Stimulated activated memory B cell treated with anti-CD40 and anti-IgM and Interleukin-4, amounts not matched to agents 10 μg/mL and 1 μg/mL and 100 μg/mL, for 72 hours (primary cell): ENCODE results near the gene PYM1.

Source experiments
- ATAC-seq: fragments of 150-1000 bp; cut with Tn5 transposase; 2 replicates; pipeline ENCODE4 v1.10.0; 2021
- H3K27ac Mint-ChIP-seq: one replicate; pipeline ENCODE4 v1.8.0; 2022; ENCODE audit warnings: mild to moderate bottlenecking, mixed read lengths
- H3K27me3 Mint-ChIP-seq: one replicate; pipeline ENCODE4 v1.8.0; 2022; ENCODE audit warnings: mixed read lengths
- H3K36me3 Mint-ChIP-seq: one replicate; pipeline ENCODE4 v1.8.0; 2022; ENCODE audit warnings: mixed read lengths
- H3K4me1 Mint-ChIP-seq: one replicate; pipeline ENCODE4 v1.8.0; 2022; ENCODE audit warnings: mixed read lengths
- H3K4me3 Mint-ChIP-seq: one replicate; pipeline ENCODE4 v1.8.0; 2022; ENCODE audit warnings: mild to moderate bottlenecking, moderate library complexity, mixed read lengths
- H3K9me3 Mint-ChIP-seq: one replicate; pipeline ENCODE4 v1.8.0; 2022; ENCODE audit warnings: mixed read lengths

Gene PYM1

DNA sequence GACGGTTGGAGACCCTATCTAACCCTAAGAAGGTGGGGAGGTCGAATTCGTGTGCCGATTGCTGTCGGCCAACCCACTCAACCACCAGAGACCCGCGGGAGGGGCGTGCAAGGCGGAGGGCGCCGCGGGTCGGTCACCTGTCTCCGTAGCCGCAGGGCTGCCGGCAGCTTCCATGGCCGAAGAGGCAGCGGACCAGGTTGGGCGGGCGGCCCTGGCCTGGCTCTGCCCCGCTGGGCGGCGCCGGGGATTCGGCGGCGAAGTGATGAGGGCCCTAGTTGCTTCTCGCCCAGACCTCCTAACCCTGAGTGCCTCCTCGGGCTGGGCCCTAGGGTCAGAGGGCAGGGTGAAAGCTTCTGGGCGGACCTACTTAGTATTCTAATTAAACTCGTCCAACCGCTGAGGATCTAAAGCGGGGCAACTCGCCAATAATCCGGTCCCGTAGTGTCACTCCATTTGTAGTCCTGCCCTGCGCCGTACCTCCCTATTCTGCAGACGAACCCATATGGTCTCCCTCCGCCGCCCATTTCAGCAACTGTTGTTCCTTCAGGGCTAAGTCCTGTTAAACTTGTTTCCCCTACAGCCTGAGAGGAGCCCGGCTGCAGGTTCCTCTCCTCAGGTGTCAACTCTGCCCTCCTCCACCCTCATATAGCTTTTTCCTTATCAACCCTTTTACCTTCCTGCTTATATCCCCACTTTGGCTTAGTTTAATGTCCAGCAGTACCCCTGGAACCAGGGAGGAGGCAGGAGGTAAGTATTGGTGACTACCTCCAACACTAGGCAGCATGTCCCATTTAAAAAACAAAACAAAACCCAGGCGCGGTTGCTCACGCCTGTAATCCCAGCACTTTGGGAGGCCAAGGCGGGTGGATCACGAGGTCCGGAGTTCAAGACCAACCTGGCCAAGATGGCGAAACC is at the start of gene PYM1:
Gene PYM1, minus strand, starts transcription at position 307 of the 915 bp plus-strand sequence. Its CDS starts 133 bp downstream, at position 174.
- H3K36me3 Mint-ChIP-seq: peaks cover 23% of the 10 kb centered on the region
- H3K27me3 Mint-ChIP-seq: no peaks in the 10 kb centered on the region
- ATAC-seq: peak; percentile 78
- peak within 1 kb of the TSS; percentile 95 for H3K27ac Mint-ChIP-seq
- H3K4me1 Mint-ChIP-seq: peaks cover 62% of the 10 kb centered on the region
- no peaks in the 10 kb centered on the region for H3K9me3 Mint-ChIP-seq
- peak within 1 kb of the TSS; percentile 95 for H3K4me3 Mint-ChIP-seq

DNA sequence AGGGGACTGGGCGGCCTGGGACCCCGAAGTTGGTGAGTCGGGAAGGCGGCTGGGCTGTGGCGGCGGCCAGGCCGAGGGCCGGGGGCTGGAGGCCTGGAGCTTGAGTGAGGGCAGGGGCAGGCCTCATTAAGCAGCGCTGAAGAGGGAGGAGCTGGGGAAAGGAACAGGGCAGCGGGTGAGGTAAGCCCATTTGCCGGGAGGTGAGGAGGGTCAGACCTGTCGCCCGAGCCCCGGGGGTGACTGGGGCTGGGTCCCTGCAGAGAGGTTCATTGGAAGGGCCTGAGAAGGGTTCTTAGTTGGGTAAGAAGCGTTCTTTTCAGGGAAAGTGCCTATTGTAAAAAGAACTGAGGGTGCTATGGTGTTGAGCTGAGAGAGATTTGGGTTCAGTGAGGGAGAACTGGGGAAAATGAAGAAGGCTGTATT is 46.6 kb upstream of the PYM1 start:
- Mint-ChIP-seq H3K27me3 (no peaks in the 10 kb centered on the region), H3K27ac (no peak overlapping the region), H3K36me3 (peaks cover 15% of the 10 kb centered on the region), H3K4me3 (no peak overlapping the region), H3K4me1 (peaks cover 38% of the 10 kb centered on the region), H3K9me3 (no peaks in the 10 kb centered on the region)
- ATAC-seq: peak; percentile 29

DNA sequence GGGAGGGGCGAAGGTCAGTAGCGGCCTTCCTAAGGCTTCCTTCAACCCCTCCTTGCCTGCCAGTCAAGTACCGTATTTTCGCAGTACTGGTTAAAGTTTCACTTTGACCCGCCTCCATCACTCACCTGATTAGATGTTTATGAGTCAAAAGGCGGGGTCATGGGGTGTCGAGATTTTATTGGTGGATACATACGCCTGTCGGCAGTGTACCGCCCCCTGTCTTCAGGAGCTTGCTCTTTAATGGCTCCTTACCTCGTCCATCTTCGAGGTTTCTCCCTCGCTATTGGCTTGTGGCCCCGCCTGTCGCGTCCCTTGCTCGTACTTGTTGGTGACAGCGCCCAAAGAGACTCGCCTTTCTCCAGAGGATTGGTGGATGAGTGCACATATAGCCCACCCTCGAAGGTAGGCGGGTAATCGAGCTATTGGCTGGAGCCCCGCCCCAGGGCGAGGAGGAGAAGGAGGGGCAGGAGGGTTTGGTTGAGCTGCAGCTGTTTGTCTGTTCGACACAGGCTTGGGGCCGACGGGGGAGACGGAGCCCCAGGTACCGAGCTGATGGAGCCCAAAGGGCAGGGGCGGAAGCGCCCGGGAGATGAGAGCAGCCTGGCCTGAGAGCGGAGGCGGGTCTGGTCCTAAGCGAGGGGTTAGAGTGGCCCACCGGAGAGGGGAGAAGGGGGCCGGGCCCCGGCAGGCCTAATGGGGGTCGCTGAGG is 46.1 kb upstream of the PYM1 start, which contains the start of gene RAB5B:
Gene RAB5B, plus strand, starts transcription at position 480 of the 709 bp plus-strand sequence. CDS start 12,883 bp downstream, outside the sequence.
- Mint-ChIP-seq H3K27me3 (no peaks in the 10 kb centered on the region), H3K36me3 (peaks cover 15% of the 10 kb centered on the region), H3K9me3 (no peaks in the 10 kb centered on the region), H3K27ac (no peak within 1 kb of the TSS), H3K4me3 (no peak within 1 kb of the TSS), H3K4me1 (peaks cover 32% of the 10 kb centered on the region)
- ATAC-seq: peak; percentile 98

DNA sequence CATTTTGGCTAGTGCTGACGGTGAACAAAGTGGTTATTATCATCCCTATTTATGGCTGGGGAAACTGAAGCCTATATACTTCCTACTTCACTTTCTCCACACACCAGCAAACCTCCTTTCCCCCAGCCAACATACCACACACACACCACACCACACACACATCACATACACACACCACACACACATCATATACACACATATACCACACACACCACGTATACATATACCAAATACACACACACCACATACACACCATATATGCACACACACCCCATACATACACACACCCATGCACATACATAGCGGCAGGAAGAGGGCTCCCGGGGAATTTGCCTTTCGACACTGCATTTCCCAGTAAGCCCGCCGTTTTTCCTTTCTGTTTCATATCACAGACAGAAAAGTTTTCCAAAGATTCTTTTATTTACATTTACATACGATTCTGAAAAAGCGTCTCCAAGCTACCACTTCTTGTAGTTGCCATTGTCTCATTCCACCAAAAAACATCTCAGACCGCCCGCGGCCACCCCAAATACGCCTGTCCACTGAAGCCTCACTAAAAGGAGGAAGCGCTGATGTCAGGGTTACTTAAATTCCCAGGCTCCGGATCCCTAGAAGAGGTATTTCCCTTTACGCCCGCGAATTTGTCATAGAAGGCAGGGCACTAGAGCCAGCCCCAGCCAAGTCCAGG is 45.4 kb upstream of the PYM1 start:
- H3K9me3 Mint-ChIP-seq: no peaks in the 10 kb centered on the region
- no peaks in the 10 kb centered on the region for H3K27me3 Mint-ChIP-seq
- ATAC-seq: no peak
- H3K36me3 Mint-ChIP-seq: peaks cover 13% of the 10 kb centered on the region
- peaks cover 32% of the 10 kb centered on the region for H3K4me1 Mint-ChIP-seq
- H3K4me3 Mint-ChIP-seq: no peak overlapping the region
- no peak overlapping the region for H3K27ac Mint-ChIP-seq

DNA sequence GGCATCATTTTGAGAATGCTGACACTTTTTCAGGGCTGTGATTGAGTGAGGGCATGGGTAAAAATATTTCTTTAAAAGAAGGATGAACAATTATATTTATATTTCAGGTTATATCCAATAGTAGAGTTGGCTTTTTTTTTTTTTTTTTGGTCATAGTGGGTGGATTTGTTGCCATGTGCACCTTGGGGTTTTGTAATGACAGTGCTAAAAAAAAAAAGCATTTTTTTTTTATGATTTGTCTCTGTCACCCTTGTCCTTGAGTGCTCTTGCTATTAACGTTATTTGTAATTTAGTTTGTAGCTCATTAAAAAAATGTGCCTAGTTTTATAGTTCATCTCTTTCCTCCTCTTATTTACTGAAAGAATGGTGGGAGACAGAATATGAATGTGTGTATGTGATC is 44.8 kb upstream of the PYM1 start:
- Mint-ChIP-seq H3K4me1 (peaks cover 33% of the 10 kb centered on the region), H3K4me3 (no peak overlapping the region)

DNA sequence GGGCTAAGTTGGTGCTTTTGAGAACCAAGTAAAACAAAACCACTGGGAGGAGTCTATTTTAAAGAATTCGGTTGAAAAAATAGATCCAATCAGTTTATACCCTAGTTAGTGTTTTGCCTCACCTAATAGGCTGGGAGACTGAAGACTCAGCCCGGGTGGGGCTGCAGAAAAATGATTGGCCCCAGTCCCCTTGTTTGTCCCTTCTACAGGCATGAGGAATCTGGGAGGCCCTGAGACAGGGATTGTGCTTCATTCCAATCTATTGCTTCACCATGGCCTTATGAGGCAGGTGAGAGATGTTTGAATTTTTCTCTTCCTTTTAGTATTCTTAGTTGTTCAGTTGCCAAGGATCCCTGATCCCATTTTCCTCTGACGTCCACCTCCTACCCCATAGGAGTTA is 44.3 kb upstream of the PYM1 start:
- H3K27ac Mint-ChIP-seq: peak overlapping the region; percentile 12
- peaks cover 15% of the 10 kb centered on the region for H3K36me3 Mint-ChIP-seq
- H3K9me3 Mint-ChIP-seq: no peaks in the 10 kb centered on the region
- peaks cover 37% of the 10 kb centered on the region for H3K4me1 Mint-ChIP-seq
- no peak for ATAC-seq
- H3K27me3 Mint-ChIP-seq: no peaks in the 10 kb centered on the region
- H3K4me3 Mint-ChIP-seq: no peak overlapping the region

More for the DNA sequence above, 44.8 kb upstream of the PYM1 start:
- Mint-ChIP-seq H3K9me3 (no peaks in the 10 kb centered on the region), H3K27ac (no peak overlapping the region), H3K36me3 (peaks cover 15% of the 10 kb centered on the region), H3K27me3 (no peaks in the 10 kb centered on the region)
- no peak for ATAC-seq

DNA sequence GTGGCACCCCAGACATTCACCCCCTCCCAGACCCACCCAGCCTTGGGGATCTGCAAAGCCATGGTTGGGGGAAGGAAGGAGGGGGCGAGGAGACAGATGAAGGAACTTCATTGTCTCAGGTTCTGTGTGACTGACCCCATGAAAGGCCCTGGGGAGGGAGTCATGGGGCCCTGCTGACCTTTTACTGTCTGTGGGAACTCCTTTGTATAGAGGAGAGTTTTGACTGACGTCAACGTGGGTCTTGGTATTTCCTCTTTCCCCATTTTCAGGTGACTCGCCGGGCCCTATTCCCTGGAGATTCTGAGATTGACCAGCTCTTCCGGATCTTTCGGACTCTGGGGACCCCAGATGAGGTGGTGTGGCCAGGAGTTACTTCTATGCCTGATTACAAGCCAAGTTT is 43.1 kb upstream of the PYM1 start:
- Mint-ChIP-seq H3K4me1 (peaks cover 44% of the 10 kb centered on the region), H3K9me3 (no peaks in the 10 kb centered on the region), H3K27me3 (no peaks in the 10 kb centered on the region), H3K27ac (peak overlapping the region; percentile 12), H3K4me3 (peak overlapping the region; percentile 28), H3K36me3 (peaks cover 15% of the 10 kb centered on the region)
- no peak for ATAC-seq

DNA sequence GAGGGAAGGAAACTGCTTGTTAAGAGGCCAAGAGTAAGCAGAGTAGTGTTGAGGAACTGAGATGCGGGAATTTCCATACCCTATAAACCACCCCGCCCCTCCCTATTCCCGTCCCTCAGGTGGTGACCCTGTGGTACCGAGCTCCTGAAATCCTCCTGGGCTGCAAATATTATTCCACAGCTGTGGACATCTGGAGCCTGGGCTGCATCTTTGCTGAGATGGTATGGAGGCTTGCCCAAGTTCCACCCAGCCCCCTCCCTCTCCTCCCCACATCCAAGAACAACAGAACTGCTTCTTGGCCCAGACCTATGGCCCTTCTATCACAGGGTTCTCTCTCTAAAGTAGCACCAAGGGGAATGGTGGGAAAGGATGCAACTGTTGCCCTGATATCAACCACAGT is 41.7 kb upstream of the PYM1 start:
- no peak for ATAC-seq
- H3K27me3 Mint-ChIP-seq: no peaks in the 10 kb centered on the region
- H3K4me1 Mint-ChIP-seq: peaks cover 51% of the 10 kb centered on the region
- H3K27ac Mint-ChIP-seq: no peak overlapping the region
- no peaks in the 10 kb centered on the region for H3K9me3 Mint-ChIP-seq
- peaks cover 15% of the 10 kb centered on the region for H3K36me3 Mint-ChIP-seq
- no peak overlapping the region for H3K4me3 Mint-ChIP-seq

DNA sequence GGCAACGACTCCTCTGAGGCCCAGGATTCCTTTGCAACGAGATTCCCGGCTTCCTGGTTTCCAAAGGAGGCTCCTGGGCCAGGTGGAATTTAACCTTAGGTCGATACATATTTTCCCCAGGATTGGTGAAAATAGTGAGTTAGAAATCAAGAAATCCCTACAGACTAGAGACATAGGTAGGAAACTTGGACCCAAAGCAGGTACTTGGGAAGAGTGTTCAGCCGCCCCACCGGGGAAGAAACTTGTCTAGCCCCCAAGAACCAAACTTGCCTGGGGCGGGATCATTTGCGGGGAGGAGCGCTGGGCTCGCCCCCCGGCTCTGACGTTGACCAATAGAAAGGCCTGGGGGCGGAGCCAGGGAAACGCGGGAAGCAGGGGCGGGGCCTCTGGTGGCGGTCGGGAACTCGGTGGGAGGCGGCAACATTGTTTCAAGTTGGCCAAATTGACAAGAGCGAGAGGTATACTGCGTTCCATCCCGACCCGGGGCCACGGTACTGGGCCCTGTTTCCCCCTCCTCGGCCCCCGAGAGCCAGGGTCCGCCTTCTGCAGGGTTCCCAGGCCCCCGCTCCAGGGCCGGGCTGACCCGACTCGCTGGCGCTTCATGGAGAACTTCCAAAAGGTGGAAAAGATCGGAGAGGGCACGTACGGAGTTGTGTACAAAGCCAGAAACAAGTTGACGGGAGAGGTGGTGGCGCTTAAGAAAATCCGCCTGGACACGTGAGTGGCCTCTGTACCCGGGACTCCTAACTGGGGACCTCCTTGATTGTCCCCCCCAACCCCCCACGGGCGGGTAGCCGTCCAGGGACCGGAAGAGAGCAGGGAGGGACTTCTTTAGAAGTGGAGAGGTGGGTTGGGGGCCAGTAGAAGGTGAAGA is 39.0 kb upstream of the PYM1 start, which contains the start of gene CDK2:
Gene CDK2, plus strand, starts transcription at position 423 of the 874 bp plus-strand sequence. Its CDS starts 179 bp downstream, at position 602.
- H3K27me3 Mint-ChIP-seq: no peaks in the 10 kb centered on the region
- H3K4me3 Mint-ChIP-seq: peak within 1 kb of the TSS; percentile 98
- peaks cover 49% of the 10 kb centered on the region for H3K4me1 Mint-ChIP-seq
- H3K36me3 Mint-ChIP-seq: peaks cover 15% of the 10 kb centered on the region
- H3K9me3 Mint-ChIP-seq: no peaks in the 10 kb centered on the region
- peak; percentile 94 for ATAC-seq
- peak within 1 kb of the TSS; percentile 91 for H3K27ac Mint-ChIP-seq

DNA sequence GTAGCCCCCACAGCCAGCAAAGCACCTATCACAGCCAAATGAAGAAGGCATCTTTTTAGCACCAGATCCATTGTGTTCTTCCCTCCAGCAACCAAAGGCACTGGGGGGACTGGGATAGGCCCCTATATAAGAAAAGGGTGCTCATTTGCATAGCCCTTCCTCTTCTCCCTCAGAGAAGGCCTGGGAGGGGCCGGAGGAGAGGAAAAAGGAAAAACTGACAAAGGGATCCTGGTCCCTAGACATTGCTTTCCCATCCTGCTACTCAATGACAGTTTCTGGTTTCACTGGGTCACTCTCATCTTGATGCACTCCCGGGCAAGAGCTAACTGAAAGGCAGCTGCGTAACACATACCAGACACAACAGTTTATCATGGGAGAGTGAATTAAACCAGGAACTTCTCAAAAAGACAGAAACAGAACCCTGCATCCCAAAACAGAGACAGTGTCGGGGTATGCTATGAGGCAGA is 38.3 kb upstream of the PYM1 start, which contains the start of gene PMEL:
Gene PMEL, minus strand, starts transcription at position 102 of the 467 bp plus-strand sequence. Its CDS starts 31 bp downstream, at position 71.
- Mint-ChIP-seq H3K36me3 (peaks cover 15% of the 10 kb centered on the region), H3K27ac (peak within 1 kb of the TSS; percentile 91), H3K27me3 (no peaks in the 10 kb centered on the region), H3K4me1 (peaks cover 42% of the 10 kb centered on the region), H3K4me3 (peak within 1 kb of the TSS; percentile 98), H3K9me3 (no peaks in the 10 kb centered on the region)
- ATAC-seq: no peak

DNA sequence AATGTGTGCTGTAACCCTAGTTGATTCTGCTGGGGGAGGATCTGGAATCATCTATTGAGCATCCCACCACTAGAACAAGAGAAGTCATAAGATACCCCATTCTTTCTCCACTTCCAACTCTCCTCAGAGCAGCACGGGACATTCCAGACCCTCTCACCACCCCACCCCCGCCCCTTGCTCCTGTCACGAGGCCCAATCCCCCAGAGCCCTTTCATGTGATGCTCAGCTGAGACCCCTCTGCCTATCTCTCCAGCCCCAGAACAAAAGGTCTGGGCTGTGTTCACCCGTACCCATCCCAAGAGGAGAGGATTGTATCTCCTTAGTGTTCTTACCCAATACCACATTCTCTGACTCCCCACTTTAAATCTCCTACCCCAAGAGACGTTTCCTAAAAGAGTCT is 37.5 kb upstream of the PYM1 start:
- Mint-ChIP-seq H3K4me1 (peaks cover 35% of the 10 kb centered on the region), H3K27ac (no peak overlapping the region), H3K27me3 (no peaks in the 10 kb centered on the region), H3K4me3 (no peak overlapping the region), H3K36me3 (peaks cover 10% of the 10 kb centered on the region), H3K9me3 (no peaks in the 10 kb centered on the region)
- ATAC-seq: no peak

DNA sequence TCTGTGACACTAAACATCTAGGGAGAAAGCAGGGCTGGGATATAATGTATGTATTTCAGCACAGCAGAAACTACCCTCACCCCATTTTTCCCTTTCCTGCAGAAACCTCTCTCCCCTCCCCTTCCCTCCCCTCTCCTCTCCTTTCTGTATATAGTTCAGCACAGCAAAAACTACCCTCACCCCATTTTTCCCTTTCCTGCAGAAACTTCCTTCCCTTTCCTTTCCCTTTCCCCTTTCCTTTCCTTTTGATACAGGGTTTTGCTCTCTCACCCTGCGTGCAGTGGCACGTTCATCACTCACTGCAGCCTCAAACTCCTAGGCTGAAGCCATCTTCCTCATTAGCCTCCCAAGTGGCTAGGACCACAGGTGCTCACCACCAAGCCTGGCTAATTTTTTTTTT is 36.1 kb upstream of the PYM1 start:
- H3K4me1 Mint-ChIP-seq: peaks cover 33% of the 10 kb centered on the region
- no peak for ATAC-seq
- no peak overlapping the region for H3K27ac Mint-ChIP-seq
- H3K36me3 Mint-ChIP-seq: peaks cover 9% of the 10 kb centered on the region
- H3K9me3 Mint-ChIP-seq: no peaks in the 10 kb centered on the region
- H3K4me3 Mint-ChIP-seq: no peak overlapping the region
- H3K27me3 Mint-ChIP-seq: no peaks in the 10 kb centered on the region

DNA sequence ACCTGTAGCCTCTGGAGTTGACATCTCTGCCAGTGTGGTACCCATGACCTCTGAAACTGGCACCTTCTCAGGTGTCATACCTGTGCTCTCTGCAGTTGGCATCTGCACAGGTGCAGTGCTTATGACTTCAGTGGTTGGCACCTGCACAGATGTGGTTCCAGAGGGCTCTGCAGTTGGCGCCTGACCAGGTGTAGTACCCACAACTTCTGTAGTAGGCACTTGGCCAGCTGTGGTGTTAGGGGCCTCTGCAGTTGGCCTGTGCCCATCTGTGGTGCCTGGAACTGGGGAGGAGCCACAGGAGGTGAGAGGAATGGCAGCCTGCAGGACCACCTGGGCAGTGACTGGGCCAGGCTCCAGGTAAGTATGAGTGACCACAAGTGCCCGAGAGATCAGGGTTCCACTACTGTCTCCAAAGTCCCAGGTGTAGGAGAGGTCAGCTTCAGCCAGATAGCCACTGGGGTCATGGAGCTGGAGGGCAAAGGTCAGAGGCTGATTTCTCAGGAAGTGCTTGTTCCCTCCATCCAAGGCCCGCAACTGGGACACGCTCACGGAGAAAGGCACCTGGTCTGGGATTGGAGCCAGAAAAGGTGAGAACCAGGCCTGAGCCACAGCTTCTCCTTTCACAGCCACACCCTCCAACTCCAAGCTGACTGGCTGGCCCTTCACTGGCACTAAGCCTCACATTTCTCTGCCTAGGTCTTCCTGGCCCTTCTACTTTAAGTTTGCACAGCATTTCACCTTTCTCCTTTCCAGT is 29.6 kb upstream of the PYM1 start:
- Mint-ChIP-seq H3K4me1 (peaks cover 5% of the 10 kb centered on the region), H3K27me3 (no peaks in the 10 kb centered on the region), H3K4me3 (no peak overlapping the region), H3K36me3 (peaks cover 19% of the 10 kb centered on the region), H3K27ac (peak overlapping the region; percentile 18), H3K9me3 (no peaks in the 10 kb centered on the region)
- no peak for ATAC-seq
